K562 treated with DMSO at 1 percent for 48 hours (cell line): ENCODE measurements around the gene NCOA3. TPM values are rescaled to one million over a fixed set of nuclear protein-coding genes. Genes with fewer than 3 reads are reported as not detected.

Experiments used
- total RNA-seq: library from RNA; unstranded; fragments of 300-600 nt; gene quantifications from 2 replicates; pipeline ENCODE4 v1.2.3, GENCODE V29; 2022; ENCODE audit warnings: low replicate concordance; ENCODE audit errors: extremely low read depth

NCOA3 gene
- not detected in 2 replicates for total RNA-seq

DNA sequence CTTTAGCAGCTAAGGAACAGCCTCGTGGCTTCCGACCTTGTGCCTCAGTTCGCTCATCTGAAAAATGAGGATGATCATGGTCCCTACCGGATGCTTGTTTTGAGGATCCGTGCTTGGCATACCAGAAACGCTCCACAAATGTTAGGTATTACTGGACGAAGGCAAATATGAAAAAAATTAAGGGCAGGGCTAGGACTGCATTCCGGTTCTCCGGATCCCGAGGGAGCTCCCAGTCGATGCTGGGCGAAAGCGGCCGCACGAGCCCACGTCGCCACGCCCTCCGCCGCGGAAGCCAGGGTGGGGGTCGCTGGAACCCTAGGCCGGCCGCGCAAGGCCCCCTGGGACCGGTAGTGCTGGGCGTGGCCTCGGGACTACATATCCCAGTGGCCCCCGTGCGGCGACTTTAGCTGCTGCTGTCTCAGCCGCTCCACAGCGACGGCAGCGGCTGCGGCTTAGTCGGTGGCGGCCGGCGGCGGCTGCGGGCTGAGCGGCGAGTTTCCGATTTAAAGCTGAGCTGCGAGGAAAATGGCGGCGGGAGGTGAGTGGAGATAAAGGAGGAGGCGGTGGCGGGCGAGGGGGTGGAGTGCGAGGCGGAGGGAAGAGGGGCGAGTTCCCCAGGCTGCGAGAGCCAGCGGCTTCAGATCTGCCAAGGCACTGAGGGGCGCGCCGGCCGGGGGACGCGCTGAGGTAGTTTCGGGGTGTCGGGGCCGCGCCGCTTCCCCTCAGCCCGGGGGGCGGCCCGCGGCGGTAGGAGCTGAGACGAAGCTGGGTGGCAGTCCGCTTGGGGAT, at the start of gene NCOA3:
Gene NCOA3, plus strand, starts transcription at position 406 of the 789 bp plus-strand sequence. CDS start 120,361 bp downstream, outside the sequence.

Other genes starting within 250 kb of the NCOA3 start
- gene ZMYND8, start 145.2 kb upstream of the NCOA3 start, total RNA-seq: not detected in 2 replicates